Activated CD4-positive, alpha-beta T cell treated with anti-CD3 and anti-CD28 coated beads for 24 hours (primary cell): ENCODE results near the gene CCS.
A peak's percentile ranks its signal among the peaks of the same experiment; 100 is the strongest.
"Not testable (repeated sequence)": the region's sequence is repeated elsewhere in the genome, so short reads cannot be mapped to it uniquely, and the experiment has no call there.

ENCODE experiments used
- DNase-seq, 2 donors: peaks; one replicate each; pipeline ENCODE4 v3.0.0-alpha.2; 2020; ENCODE audit warnings: low read depth in 2 of 2

CCS gene

DNA sequence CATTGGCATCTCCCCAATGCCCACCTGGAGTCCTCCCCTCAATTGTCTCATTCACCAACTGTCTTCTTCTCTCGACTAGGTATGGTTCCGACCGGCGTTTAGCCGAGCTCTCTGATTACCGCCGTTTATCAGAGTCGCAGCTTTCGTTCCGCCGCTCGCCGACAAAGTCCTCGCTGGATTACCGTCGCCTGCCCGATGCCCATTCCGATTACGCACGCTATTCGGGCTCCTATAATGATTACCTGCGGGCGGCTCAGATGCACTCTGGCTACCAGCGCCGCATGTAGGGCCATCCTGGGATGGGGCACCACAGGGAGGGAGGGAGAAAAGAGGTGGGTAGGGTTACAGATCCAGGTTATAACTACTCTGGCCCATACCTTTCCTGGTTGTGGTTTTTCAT lies 33.4 kb downstream of the CCS start:
- DNase-seq, result no peak

DNA sequence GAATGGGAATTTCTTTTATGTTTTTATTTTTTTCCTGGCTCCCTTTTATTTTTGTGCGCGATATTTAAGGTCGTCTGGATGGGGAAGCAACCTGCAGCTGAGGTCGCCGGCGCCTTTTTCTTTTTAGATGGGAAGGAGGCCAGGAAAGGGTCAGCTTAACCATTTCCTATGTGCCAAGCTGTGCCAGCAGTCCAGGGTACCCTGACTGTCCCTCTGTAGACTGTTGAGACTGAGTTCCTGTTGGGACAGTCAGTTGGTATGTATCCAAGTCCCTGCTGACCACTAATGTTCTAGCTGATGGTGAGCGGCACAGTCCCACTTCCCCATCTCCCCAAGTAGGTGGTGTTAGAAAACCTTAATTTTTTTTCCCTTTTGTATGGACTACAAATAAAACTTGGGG lies 33.9 kb downstream of the CCS start:
- DNase-seq, result no peak

DNA sequence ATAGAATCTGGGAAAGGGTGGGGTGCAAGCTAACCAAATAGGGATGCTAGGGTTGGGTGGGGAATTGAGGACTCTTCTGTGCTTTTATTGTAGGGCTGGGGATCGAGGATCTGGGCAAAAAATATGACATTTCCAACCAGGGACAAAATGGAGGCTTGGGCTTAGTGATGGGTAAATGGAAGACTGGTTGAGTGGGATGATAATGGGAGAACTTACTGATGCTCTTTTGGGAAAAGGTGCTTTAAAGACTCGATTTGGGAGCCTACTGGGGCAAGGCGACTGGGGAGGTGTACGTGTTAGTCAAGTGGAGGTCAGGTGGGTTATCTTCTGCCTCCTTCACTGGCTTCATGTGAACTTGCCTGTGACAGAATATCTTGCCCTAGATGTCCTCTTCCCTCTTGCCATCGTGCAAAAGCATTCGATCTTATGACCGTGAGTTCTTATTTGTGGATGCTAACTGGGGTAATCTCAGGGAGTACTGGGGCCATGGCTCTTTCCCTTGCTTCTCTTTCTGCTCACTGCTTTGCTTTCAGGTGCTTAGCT lies 35.1 kb downstream of the CCS start:
- DNase-seq, result no peak

DNA sequence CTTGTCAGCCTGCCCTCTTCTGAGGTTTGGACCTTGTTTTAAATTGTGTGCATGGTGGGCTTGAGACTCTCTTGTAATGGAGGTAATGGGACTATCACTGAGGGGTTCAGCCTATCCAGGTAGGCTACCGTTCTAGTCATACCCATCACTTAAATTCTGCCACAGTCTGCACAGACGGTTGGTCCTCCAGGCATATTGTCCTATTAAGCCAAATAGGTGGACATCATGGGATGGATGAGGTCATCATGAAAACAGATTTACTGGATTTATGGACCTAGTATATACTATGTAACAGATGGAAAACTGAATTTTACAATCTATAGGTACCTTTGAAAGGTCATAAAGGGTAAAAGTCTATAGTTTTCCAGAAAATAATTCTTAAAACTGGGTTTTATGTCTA lies 36.4 kb downstream of the CCS start:
- no peak for DNase-seq

DNA sequence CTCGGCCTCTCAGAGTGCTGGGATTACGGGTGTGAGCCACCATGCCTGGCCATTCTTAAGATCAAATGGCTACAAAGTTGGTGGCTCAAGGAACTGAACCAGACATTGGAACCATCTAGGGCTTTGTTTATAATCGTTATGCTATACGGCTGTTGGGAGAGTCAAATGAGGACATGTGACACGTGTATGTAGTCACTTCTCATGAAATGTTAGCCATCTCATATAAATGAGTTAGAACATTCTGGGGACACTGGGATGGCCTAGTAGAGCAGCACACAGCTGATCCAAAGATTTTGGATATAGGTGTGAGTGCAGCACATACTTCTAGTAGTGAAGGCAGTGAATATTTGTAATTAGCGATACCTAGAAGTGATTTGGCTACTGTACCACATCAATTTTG lies 38.9 kb downstream of the CCS start:
- no peak for DNase-seq

DNA sequence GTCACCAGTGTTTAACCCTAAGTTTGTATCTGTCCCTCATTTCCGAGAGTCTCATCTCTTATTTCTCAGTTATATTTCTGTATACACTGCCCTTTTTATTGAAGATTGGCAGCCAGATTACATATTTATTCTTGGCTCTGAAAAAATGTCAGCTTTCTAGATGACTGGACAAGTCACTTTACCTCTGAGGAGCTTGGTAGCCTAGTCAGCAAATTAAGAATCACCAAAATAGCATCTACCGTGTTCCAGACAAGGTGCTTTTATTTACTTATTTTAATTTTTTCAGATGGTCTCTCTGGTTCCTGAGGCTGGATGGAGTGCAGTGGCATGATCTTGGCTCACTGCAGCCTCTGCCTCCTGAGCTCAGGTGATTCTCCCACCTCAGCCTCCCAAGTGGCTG lies 40.0 kb downstream of the CCS start:
- no peak for DNase-seq

DNA sequence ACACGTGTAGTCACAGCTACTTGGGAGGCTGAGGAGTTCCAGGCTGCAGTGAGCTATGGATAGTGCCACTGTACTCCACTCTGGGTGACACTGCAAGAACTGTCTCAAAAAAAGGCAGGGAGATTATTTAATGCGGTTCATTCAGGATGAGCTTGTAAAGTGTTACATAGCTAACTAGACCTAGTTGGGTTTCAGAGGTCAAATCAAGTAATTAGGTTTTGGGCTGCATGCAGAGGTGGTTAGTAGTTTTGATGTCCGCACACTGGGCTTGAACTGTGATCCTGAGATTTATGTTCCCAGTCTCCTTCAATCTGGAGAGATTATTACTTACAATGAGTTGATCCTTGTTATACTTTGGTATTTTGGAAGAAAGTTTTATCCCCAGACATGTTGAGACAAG lies 43.4 kb downstream of the CCS start:
- DNase-seq, result no peak

DNA sequence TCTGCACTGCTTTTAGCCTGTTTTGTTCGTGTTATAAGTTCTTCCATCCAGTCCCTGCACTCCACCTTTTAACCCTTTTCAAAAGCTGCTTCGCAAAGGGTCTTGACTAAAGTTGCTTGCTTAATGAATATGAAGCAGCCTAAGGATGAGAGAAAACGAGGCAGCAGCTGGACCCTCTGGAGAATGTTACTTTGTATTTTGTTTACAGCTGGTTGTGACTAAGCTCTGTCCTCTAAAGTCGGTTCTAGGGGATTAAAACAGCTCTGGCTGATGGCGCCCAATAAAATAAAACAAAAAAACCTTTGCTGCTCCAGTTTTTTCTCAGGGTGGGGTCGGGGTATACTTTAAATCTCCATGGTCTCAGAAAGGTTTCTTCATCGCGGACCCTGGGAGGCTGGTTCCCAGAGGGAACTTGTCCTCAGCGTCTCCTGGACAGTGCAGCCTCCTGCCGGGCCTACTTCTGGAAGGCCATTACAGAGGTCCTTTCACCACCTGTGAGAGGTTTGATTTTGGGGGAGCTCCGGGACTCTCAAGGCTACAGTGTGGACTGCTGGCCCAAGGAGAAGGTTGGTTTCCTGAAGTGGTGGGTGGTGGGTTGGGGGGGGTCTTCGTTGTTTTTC lies 44.7 kb downstream of the CCS start:
- DNase-seq, result no peak

DNA sequence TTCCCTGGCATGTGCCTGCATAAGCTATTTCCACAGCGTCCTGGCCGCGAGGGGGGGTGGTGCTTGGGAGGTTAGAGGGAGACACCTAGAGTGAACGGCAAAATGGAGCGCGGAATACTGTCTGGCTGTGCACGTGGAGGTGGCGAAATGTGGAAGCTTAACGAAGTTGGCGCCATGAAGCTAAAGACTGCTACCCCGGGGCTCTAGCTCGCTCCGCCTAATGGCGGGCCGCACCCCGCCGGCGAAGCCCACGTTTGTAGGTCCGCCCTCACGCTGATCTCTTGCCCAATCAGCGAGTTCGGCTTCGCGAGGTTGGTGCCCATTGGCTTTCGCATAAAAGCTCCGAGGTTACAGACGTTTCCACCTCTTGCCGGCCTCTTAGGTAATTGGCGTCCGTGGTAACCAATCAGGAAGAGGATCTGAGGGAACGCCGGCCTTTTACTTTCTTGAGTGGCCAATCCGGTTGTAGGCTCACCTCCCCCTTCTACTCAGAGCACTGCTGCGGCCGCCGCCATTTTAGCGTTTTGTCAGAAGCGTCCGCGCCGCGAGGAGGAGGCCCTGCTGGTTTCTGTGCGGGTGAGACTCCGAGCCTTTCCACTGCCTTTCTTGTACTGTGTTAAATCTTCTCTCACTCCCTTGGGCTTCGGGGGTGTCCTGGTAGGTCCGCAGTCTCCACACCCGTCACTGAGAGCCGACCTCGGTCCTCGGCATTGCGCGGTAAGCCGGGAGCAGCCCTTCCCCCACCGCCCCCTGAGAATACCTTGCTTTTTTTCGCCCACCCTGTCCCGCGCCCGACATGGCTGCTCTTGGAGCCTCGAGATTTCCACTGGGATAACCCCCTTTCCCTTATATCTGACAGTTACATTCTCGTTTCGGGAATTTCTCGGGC lies 45.4 kb downstream of the CCS start, which contains the start of gene RBM4:
RBM4 (plus strand) TSS at position 527 of the 889 bp plus-strand sequence. CDS start 1,009 bp downstream, outside the sequence.
- DNase-seq, result peak; percentile 89 to 91

DNA sequence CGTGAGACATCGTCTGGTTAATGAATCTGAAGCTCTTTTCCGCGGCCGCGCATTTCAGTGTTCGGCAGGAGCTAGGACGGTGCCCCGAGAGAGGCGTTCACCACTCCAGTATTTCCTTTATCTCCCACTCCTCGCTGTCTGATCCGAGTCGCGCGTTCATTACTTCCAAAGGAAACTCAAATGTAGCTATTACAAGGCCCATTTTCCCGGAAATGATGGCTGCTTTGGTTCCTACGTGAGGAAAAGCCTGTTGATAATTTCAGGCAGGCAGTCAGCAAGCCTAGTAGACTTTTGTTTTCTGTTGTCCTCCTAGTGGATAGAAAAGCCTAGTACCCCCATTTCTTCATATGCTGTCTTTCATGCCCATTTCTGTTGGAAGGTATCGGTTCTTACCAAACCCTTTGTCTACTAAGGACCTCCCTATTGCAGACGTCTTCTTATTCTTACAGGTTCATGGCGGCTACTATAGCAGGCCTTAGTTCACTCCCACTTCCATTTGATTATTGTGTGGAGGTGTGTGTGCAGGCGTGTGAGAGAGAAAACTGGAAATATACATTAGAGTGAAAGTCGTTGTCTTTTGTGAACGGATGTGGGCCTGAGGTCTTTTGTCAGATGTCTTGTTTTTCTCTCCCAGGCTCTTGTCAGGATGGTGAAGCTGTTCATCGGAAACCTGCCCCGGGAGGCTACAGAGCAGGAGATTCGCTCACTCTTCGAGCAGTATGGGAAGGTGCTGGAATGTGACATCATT lies 46.3 kb downstream of the CCS start:
- no peak for DNase-seq

DNA sequence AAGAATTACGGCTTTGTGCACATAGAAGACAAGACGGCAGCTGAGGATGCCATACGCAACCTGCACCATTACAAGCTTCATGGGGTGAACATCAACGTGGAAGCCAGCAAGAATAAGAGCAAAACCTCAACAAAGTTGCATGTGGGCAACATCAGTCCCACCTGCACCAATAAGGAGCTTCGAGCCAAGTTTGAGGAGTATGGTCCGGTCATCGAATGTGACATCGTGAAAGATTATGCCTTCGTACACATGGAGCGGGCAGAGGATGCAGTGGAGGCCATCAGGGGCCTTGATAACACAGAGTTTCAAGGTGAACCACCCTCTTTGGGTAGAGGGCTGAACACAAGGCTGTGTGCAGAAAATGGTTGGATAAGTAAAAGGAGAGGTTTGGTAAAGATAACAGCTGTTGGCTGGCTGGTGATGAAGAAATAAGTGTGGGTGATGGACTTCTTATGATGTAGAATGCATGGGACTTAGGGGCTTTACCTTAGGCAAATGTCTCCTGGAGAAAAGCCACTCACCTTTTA lies 46.9 kb downstream of the CCS start:
- DNase-seq, result not testable (repeated sequence)

DNA sequence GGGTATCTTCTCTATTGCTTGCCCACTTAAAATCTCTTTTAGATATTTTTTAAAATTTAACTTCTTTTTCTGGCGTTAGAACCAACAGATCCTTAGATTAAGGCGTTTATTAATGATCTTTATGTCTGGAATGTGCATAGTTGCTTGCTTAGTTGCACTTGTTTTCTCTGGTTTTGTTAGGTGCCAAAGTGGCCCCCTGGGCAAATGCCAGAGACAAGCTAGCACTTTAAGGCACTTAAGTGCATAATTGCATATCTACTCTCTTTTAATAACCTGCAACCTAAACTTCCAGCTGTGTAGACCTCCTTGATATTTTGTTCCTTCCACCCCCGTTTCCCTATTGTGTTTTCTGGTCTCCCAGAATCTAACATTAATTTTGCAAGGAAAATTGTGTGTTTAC lies 48.8 kb downstream of the CCS start:
- no peak for DNase-seq

DNA sequence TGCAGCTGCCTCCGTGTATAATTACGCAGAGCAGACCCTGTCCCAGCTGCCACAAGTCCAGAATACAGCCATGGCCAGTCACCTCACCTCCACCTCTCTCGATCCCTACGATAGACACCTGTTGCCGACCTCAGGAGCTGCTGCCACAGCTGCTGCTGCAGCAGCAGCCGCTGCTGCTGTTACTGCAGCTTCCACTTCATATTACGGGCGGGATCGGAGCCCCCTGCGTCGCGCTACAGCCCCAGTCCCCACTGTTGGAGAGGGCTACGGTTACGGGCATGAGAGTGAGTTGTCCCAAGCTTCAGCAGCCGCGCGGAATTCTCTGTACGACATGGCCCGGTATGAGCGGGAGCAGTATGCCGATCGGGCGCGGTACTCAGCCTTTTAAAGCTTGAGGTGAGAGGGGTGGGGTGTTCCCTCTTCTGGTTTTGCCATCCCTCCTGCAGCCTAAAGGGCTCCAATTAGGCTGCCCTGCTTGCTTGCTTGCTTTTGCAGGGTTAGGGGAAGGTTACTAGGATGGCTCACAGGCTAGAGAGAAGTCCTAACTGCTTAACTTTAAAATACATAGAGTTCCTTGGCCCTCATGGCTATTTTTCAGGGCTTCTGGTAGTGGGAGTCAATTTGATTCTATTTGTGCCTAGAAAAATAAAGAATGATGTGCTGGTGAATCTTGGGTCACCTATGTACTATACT lies 50.9 kb downstream of the CCS start:
- no peak for DNase-seq

DNA sequence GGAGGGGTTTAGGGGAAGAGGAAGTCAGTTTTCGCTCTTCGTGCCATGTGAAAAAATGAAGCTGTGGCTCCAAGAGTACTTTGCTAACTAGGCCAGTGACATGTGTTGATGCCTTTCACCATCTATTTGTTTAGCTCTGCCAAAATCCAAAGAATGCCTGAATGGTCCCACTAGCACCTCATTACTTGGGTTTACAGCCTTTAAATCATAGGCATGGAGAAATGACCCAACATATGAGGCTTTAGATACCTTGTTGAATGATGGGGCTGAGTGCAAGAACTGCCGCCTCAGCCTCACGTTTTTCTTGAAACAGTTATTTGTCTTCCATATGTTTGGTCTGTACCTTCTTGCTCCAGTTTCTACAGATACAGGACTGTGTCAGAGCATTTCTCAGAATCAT lies 53.8 kb downstream of the CCS start:
- no peak for DNase-seq

DNA sequence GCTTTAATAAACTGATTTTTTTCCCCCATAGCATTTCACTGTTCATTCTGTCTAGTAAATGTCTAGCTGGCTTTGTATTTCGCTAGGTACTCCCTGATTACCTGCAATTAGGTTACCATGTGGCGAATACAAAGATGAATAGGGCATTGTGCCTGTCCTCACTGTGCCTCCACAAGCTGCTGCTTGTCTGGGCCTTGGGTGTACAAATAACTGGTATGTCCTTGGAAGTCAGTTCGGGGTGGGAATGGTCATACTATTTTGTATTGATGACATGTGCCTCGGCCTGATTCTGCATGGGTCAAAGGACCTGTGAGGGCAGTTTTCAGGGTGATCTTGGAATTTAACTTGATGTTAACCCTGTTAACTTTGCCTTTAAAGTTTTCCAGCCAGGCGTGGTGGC lies 56.9 kb downstream of the CCS start:
- DNase-seq, result no peak

DNA sequence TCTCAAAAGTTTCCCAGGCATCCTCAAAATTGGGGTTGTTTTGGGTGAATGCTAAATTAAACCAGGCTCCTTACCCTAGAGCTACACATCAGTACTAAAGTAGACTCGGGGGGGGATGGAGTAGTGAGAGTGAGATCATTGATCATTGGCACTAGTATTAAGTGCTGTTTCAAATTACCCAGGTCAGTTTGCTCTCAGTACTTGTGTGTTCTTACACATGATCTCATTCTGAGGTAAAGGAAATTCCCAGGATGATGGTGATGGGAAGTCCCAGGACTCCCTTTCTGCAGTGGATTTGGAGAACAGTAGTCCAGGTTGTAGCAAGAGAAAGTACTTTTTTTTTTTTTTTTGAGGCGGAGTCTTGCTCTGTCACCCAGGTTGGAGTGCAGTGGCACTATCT lies 58.0 kb downstream of the CCS start:
- DNase-seq, result no peak

DNA sequence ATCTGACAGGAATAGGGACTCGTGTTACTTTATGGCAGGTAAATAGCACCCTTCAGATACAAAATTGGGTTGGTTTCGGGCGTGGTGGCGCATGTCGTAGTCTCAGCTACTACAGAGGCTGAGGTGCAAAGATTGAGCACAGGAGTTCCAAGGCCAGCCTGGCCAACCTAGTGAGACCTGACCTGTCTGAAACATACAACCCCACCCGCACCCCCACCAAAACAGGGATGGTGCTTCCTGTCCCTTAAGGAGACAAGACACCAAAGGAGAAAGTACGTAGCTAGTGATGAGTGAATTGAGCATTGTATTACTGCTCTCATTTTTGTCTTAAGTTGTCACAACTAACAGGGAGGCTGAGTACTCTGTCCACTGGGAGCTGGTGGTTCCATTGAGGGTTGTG lies 59.7 kb downstream of the CCS start:
- no peak for DNase-seq

DNA sequence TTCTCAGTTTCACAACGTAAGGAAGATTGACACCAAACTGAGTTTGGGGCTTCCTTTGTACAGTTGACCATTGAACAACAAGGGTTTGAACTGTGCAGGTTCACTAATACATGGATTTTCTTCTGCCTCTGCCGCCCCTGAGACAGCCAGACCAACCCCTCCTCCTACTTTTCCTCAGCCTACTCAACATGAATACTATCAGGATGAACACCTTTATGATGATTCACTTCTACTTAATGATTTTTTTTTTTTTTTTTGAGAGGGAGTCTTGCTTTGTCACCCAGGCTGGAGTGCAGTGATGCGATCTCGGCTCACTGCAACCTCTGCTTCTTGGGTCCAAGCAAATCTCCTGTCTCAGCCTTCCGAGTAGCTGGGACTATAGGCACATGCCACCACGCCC lies 60.1 kb downstream of the CCS start:
- DNase-seq, result no peak
